Measurements from ENCODE around the gene EDN3.

- no peak for TF ChIP-seq CTCF (IDR thresholded peaks at IDR 0.05; ENCODE audit: insufficient read depth, low read length, poor library complexity, severe bottlenecking)
- TF ChIP-seq EZH2phosphoT487 (conservative IDR thresholded peaks at IDR 0.05; ENCODE audit: low read length) = no peak
These were observed 2.7 kb upstream of the EDN3 start for GRCh38 chr20:59297686-59298085.
